Measurements from ENCODE around the gene NPRL2. TPM values are rescaled to one million over a fixed set of nuclear protein-coding genes. Genes with fewer than 3 reads are reported as not detected.

Gene NPRL2
- total RNA-seq, 2 donors from 2014 or later = 27.0 to 30.9 TPM

- intact Hi-C loops (cut with DNase I) = loop anchor here (10.0 kb wide), 1 partner anchor 204 kb away; no protein-coding TSS in a partner anchor
- Histone ChIP-seq H3K36me3 (replicated peaks in 1 of 2; ENCODE audit: insufficient read depth in 1 of 2, low read depth in 2 of 2) (no peaks in the 10 kb centered on the region), H3K27me3 (no peaks in the 10 kb centered on the region), H3K27ac (peak within 1 kb of the TSS in 2 of 4 donors; percentile 45 to 99), H3K4me1 (peaks cover 25% of the 10 kb centered on the region), H3K4me3 (no peak within 1 kb of the TSS), H3K9me3 (no peaks in the 10 kb centered on the region)
- whole genome bisulfite sequencing, 2 donors = 25 to 78% methylated on average over 6 to 83 of the region's 85 CpGs
- DNase-seq (peak in 2 of 4 donors; percentile 54 to 66), ATAC-seq (no peak)
- peak in 1 of 3 donors; percentile 61 for TF ChIP-seq POLR2A (IDR thresholded peaks at IDR 0.05)
- TF ChIP-seq, protein P1, sequence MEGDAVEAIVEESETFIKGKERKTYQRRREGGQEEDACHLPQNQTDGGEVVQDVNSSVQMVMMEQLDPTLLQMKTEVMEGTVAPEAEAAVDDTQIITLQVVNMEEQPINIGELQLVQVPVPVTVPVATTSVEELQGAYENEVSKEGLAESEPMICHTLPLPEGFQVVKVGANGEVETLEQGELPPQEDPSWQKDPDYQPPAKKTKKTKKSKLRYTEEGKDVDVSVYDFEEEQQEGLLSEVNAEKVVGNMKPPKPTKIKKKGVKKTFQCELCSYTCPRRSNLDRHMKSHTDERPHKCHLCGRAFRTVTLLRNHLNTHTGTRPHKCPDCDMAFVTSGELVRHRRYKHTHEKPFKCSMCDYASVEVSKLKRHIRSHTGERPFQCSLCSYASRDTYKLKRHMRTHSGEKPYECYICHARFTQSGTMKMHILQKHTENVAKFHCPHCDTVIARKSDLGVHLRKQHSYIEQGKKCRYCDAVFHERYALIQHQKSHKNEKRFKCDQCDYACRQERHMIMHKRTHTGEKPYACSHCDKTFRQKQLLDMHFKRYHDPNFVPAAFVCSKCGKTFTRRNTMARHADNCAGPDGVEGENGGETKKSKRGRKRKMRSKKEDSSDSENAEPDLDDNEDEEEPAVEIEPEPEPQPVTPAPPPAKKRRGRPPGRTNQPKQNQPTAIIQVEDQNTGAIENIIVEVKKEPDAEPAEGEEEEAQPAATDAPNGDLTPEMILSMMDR (IDR thresholded peaks at IDR 0.05) = no peak
Observed at GRCh38 chr3:50340448-50341329, 9.9 kb downstream of the NPRL2 start, which contains the start of gene RASSF1. Gene RASSF1 (minus strand): TSS chr3:50340836. CDS start chr3:50340805, 31 bp downstream.

DNA sequence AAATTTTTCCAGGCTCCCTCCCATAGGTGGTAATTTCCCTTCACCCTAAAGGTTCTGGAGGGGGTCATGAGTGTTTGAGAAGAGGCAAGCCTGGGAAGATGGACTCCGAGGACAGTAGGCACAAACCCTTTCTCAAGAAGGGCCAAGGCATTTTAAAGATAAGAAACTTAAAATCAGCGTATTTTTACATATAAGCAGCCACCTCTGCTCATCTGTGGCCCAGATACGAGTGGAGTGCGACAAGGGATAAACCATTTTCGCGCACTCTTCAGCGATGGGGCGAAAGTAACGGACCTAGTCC, 10.5 kb downstream of the NPRL2 start:
- TF ChIP-seq, protein P1 (IDR thresholded peaks at IDR 0.05) = no peak
- no peak for TF ChIP-seq POLR2A (IDR thresholded peaks at IDR 0.05)
- WGBS, 2 donors = 67 to 83% methylated on average over 9 of the region's 9 CpGs

GRCh38 chr3:50339485-50340146, 11.0 kb downstream of the NPRL2 start:
- TF ChIP-seq, protein P1 (IDR thresholded peaks at IDR 0.05) = no peak
- TF ChIP-seq POLR2A (IDR thresholded peaks at IDR 0.05) = no peak
- Histone ChIP-seq H3K4me3 (no peak overlapping the region), H3K27me3 (no peaks in the 10 kb centered on the region), H3K36me3 (replicated peaks in 1 of 2; ENCODE audit: insufficient read depth in 1 of 2, low read depth in 2 of 2) (no peaks in the 10 kb centered on the region), H3K27ac (peak overlapping the region in 2 of 4 donors; percentile 45 to 99), H3K4me1 (peaks cover 29% of the 10 kb centered on the region), H3K9me3 (no peaks in the 10 kb centered on the region)
- intact Hi-C loops (cut with DNase I) = loop anchor here (10.0 kb wide), 1 partner anchor 205 kb away; no protein-coding TSS in a partner anchor
- no peak for ATAC-seq
- DNase-seq = no peak
- WGBS, 2 donors = 81 to 87% methylated on average over 12 to 14 of the region's 14 CpGs

More for the DNA sequence above, 10.5 kb downstream of the NPRL2 start:
- no peak for ATAC-seq
- Histone ChIP-seq H3K9me3 (no peaks in the 10 kb centered on the region), H3K4me3 (no peak overlapping the region), H3K27me3 (no peaks in the 10 kb centered on the region), H3K36me3 (replicated peaks in 1 of 2; ENCODE audit: insufficient read depth in 1 of 2, low read depth in 2 of 2) (no peaks in the 10 kb centered on the region), H3K27ac (peak overlapping the region in 2 of 4 donors; percentile 45 to 99), H3K4me1 (peaks cover 25% of the 10 kb centered on the region)
- intact Hi-C loops (cut with DNase I) = loop anchor here (10.0 kb wide), 1 partner anchor 205 kb away; no protein-coding TSS in a partner anchor
- DNase-seq = no peak

DNA sequence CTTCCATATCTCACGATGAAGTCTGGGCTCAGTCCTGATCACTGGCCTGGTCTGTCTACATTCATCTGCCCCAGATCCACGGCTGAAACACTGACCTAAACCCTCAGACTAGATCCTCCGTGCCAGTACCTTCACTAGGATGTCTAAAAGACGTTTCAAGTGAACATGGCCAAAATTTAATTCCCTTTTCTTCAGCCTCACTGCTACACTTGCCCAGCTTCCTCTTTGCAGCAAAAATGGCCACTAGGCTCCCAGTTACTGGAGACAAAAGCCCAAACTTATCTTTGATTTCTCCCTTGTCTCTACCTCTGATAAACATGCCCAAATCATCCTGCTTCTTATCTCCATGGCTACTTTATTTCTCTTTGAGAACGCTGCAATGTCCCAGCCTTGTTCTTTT, 11.6 kb downstream of the NPRL2 start:
- DNase-seq = no peak
- H3K4me3 ChIP-seq = no peak overlapping the region
- intact Hi-C loops (cut with DNase I) = no loop called here
- 78 to 80% methylated on average over 5 of the region's 5 CpGs for WGBS, 2 donors
- H3K9me3 ChIP-seq = no peaks in the 10 kb centered on the region
- no peaks in the 10 kb centered on the region for H3K36me3 ChIP-seq (replicated peaks in 1 of 2; ENCODE audit: insufficient read depth in 1 of 2, low read depth in 2 of 2)
- peak overlapping the region in 3 of 4 donors; percentile 91 to 99 (median 98) for H3K27ac ChIP-seq
- no peak for ATAC-seq
- H3K27me3 ChIP-seq = no peaks in the 10 kb centered on the region
- peaks cover 35% of the 10 kb centered on the region for H3K4me1 ChIP-seq
- TF ChIP-seq POLR2A (IDR thresholded peaks at IDR 0.05) = no peak

Data from body of pancreas (tissue), 4 donors.